Subcutaneous adipose tissue (tissue), 4 donors: ENCODE data around the gene NAPB. TPM values are rescaled to one million over a fixed set of nuclear protein-coding genes. Genes with fewer than 3 reads are reported as not detected.

Experiments
- CTCF ChIP-seq: fragments of 450-650 bp; IDR thresholded peaks from one replicate; pipeline ENCODE4 v1.5.1; 2016; ENCODE audit warnings: low read depth, mild to moderate bottlenecking, control low read depth, antibody characterized with exemption, moderate library complexity
- total RNA-seq, 4 donors: library from RNA; depleted of rRNA; stranded (reverse); fragments of >200 nt; gene quantifications; one replicate each; pipeline ENCODE4 v1.1.0, GENCODE V29; 2016

NAPB gene
- total RNA-seq, 4 donors from 2014 or later, result 12.4 to 15.6 (median 13.6) TPM

GRCh38 chr20:23445596-23446217 is 24.4 kb upstream of the NAPB start:
- no peak for TF ChIP-seq CTCF

GRCh38 chr20:23444859-23445258 is 23.6 kb upstream of the NAPB start:
- no peak for TF ChIP-seq CTCF

- no peak for TF ChIP-seq CTCF
These were observed 21.1 kb upstream of the NAPB start for GRCh38 chr20:23442436-23442835.

GRCh38 chr20:23441850-23442313 is 20.6 kb upstream of the NAPB start:
- TF ChIP-seq CTCF, result no peak

- TF ChIP-seq CTCF, result no peak
These were observed 18.7 kb upstream of the NAPB start for GRCh38 chr20:23440004-23440403.

GRCh38 chr20:23438661-23439060 is 17.4 kb upstream of the NAPB start:
- TF ChIP-seq CTCF, result no peak

- TF ChIP-seq CTCF, result no peak
These were observed 16.0 kb upstream of the NAPB start for GRCh38 chr20:23437126-23437899.
